Liver (tissue), 9 donors: ENCODE data around the gene MFRP. TPM values are rescaled to one million over a fixed set of nuclear protein-coding genes. Genes with fewer than 3 reads are reported as not detected.

ENCODE experiments used
- DNase-seq: peaks from one replicate; pipeline ENCODE4 v3.0.0-alpha.2; 2017; ENCODE audit warnings: low spot score
- H3K27ac ChIP-seq, 2 donors: one replicate each; pipeline ENCODE4 v1.7.0; 2013; ENCODE audit warnings: inconsistent platforms in 2 of 2, low read length in 2 of 2, control low read depth in 1 of 2, low read depth in 1 of 2, mild to moderate bottlenecking in 1 of 2
- H3K27me3 ChIP-seq, 4 donors: one replicate each; pipeline versions ENCODE4 v1.6.1 to v1.7.0; 2013; ENCODE audit warnings: low read length in 3 of 4, inconsistent platforms in 1 of 4, mild to moderate bottlenecking in 1 of 4, moderate library complexity in 1 of 4; ENCODE audit not compliant: control insufficient read depth in 4 of 4, insufficient read depth in 4 of 4
- H3K36me3 ChIP-seq, 4 donors: one replicate each; pipeline versions ENCODE4 v1.6.1 to v1.7.0; 2013; ENCODE audit warnings: low read length in 3 of 4, mild to moderate bottlenecking in 3 of 4, low read depth in 1 of 4, moderate library complexity in 1 of 4; ENCODE audit not compliant: control insufficient read depth in 4 of 4, insufficient read depth in 3 of 4
- H3K4me1 ChIP-seq, 4 donors: one replicate each; pipeline versions ENCODE4 v1.6.1 to v1.7.0; 2013; ENCODE audit warnings: low read length in 3 of 4, mild to moderate bottlenecking in 3 of 4, moderate library complexity in 1 of 4; ENCODE audit not compliant: control insufficient read depth in 4 of 4, insufficient read depth in 4 of 4
- H3K4me3 ChIP-seq, 3 donors: one replicate each; pipeline versions ENCODE4 v1.6.1 to v1.7.0; 2013; ENCODE audit warnings: low read length in 3 of 3, control low read depth in 1 of 3, low read depth in 1 of 3, mild to moderate bottlenecking in 1 of 3
- H3K9ac ChIP-seq, 2 donors: one replicate each; pipeline ENCODE4 v1.7.0; 2013; ENCODE audit warnings: low read length in 2 of 2, mild to moderate bottlenecking in 2 of 2, moderate library complexity in 2 of 2, control low read depth in 1 of 2, low read depth in 1 of 2
- H3K9me3 ChIP-seq, 4 donors: one replicate each; pipeline versions ENCODE4 v1.6.1 to v1.7.0; 2013; ENCODE audit warnings: low read length in 3 of 4; ENCODE audit not compliant: control insufficient read depth in 4 of 4
- ATF3 ChIP-seq: IDR thresholded peaks from 2 replicates; pipeline ENCODE4 v1.6.1; 2016; ENCODE audit warnings: antibody characterized with exemption
- CTCF ChIP-seq: fragments of 150-350 bp; IDR thresholded peaks from 2 replicates; pipeline ENCODE4 v1.5.1; 2017; ENCODE audit warnings: improper control_type of control experiment, low read depth, low read length; ENCODE audit not compliant: missing input control
- EGR1 ChIP-seq, 2 donors: IDR thresholded peaks; 2 replicates each; pipeline ENCODE4 v1.6.1; 2016 to 2018; ENCODE audit warnings: antibody characterized with exemption in 2 of 2, low read depth in 2 of 2
- FOXA1 ChIP-seq: IDR thresholded peaks from 2 replicates; pipeline ENCODE4 v1.6.1; 2016; ENCODE audit warnings: antibody characterized with exemption
- FOXA2 ChIP-seq: IDR thresholded peaks from 2 replicates; pipeline ENCODE4 v1.6.1; 2016; ENCODE audit warnings: antibody characterized with exemption
- GABPA ChIP-seq, 2 donors: IDR thresholded peaks in 1 of 2; conservative IDR thresholded peaks in 1 of 2; 2 replicates each; pipeline ENCODE4 v1.6.1; 2016; ENCODE audit warnings: antibody characterized with exemption in 2 of 2, mild to moderate bottlenecking in 1 of 2, moderate library complexity in 1 of 2
- HNF4A ChIP-seq, 2 donors: conservative IDR thresholded peaks; 2 replicates each; pipeline ENCODE4 v1.6.1; 2016; ENCODE audit warnings: antibody characterized with exemption in 2 of 2, mild to moderate bottlenecking in 2 of 2
- HNF4G ChIP-seq: IDR thresholded peaks from 2 replicates; pipeline ENCODE4 v1.6.1; 2016; ENCODE audit warnings: antibody characterized with exemption
- JUND ChIP-seq, 2 donors: IDR thresholded peaks; 2 replicates each; pipeline ENCODE4 v1.6.1; 2016; ENCODE audit warnings: antibody characterized with exemption in 2 of 2
- MAX ChIP-seq: IDR thresholded peaks from 2 replicates; pipeline ENCODE4 v1.6.1; 2016; ENCODE audit warnings: antibody characterized with exemption
- NR2F2 ChIP-seq: IDR thresholded peaks from 2 replicates; pipeline ENCODE4 v1.6.1; 2016; ENCODE audit warnings: antibody characterized with exemption
- RAD21 ChIP-seq, 2 donors: IDR thresholded peaks; 2 replicates each; pipeline ENCODE4 v1.6.1; 2016; ENCODE audit warnings: antibody characterized with exemption in 2 of 2, mild to moderate bottlenecking in 2 of 2
- REST ChIP-seq: IDR thresholded peaks from 2 replicates; pipeline ENCODE4 v1.6.1; 2016; ENCODE audit warnings: antibody characterized with exemption, mild to moderate bottlenecking
- RXRA ChIP-seq, 2 donors: IDR thresholded peaks; 2 replicates each; pipeline ENCODE4 v1.6.1; 2017 to 2018; ENCODE audit warnings: antibody characterized with exemption in 2 of 2, mild to moderate bottlenecking in 1 of 2
- SP1 ChIP-seq: IDR thresholded peaks from 2 replicates; pipeline ENCODE4 v1.6.1; 2018; ENCODE audit warnings: antibody characterized with exemption, mild to moderate bottlenecking
- TAF1 ChIP-seq: conservative IDR thresholded peaks from 2 replicates; pipeline ENCODE4 v1.6.1; 2016; ENCODE audit warnings: antibody characterized with exemption, mild to moderate bottlenecking
- YY1 ChIP-seq: IDR thresholded peaks from 2 replicates; pipeline ENCODE4 v1.6.1; 2016; ENCODE audit warnings: antibody characterized with exemption, mild to moderate bottlenecking
- ZBTB33 ChIP-seq: IDR thresholded peaks from 2 replicates; pipeline ENCODE4 v1.6.1; 2016; ENCODE audit warnings: antibody characterized with exemption
- WGBS: extraction: QIAGEN DNeasy Blood & Tissue Kit; methylation state at CpG from one replicate; pipeline ENCODE4 v1.1.7; 2013; 5-methylcytosine and 5-hydroxymethylcytosine counted together
- polyA plus RNA-seq, 2 donors: library from polyadenylated mRNA; stranded (reverse) in 1 of 2; unstranded in 1 of 2; fragments of 200-250 nt in 1 of 2; fragments of >200 nt in 1 of 2; fragmentation: Nextera tagmentation in 1 of 2; extraction: Ambion mirVana in 1 of 2; gene quantifications; one replicate each; pipeline versions ENCODE4 v1.2.1 to v1.2.3, GENCODE V29; 2013 to 2015
- total RNA-seq, 2 donors: library from RNA; depleted of rRNA; stranded (reverse); fragments of >200 nt; gene quantifications; one replicate each; pipeline ENCODE4 v1.2.3, GENCODE V29; 2014
- donor health status: healthy.
- donor health status: healthy.
- donor health status: healthy.
- donor health status: healthy.
- donor health status: healthy.

MFRP gene
- total and polyA plus RNA-seq, 4 donors: not detected

- Histone ChIP-seq H3K27ac (no peak overlapping the region), H3K9ac (no peak overlapping the region), H3K27me3 (no peaks in the 10 kb centered on the region), H3K9me3 (no peaks in the 10 kb centered on the region), H3K36me3 (no peaks in the 10 kb centered on the region), H3K4me1 (peaks cover 18 to 43% (median 28%) of the 10 kb centered on the region in 4 donors), H3K4me3 (no peak overlapping the region)
- no peak for TF ChIP-seq HNF4A (conservative IDR thresholded peaks at IDR 0.05)
- no peak for TF ChIP-seq TAF1
- no peak for TF ChIP-seq YY1
- no peak for TF ChIP-seq NR2F2
- no peak for TF ChIP-seq SP1
- TF ChIP-seq FOXA2: no peak
- TF ChIP-seq ATF3: no peak
- TF ChIP-seq RAD21 (IDR thresholded peaks at IDR 0.05): no peak
- TF ChIP-seq CTCF: no peak
- no peak for TF ChIP-seq EGR1 (IDR thresholded peaks at IDR 0.05; ENCODE audit: low read depth in 2 of 2)
- no peak for TF ChIP-seq FOXA1
- TF ChIP-seq REST: no peak
- TF ChIP-seq RXRA (IDR thresholded peaks at IDR 0.05): no peak
- TF ChIP-seq MAX: no peak
- TF ChIP-seq HNF4G: no peak
- TF ChIP-seq JUND (IDR thresholded peaks at IDR 0.05): no peak
- TF ChIP-seq GABPA (IDR thresholded peaks at IDR 0.05 in 1 of 2, conservative IDR thresholded peaks at IDR 0.05 in 1 of 2): no peak
- no peak for TF ChIP-seq ZBTB33
- WGBS: 60% methylated on average over 12 of the region's 12 CpGs
- no peak for DNase-seq
These were observed 30.8 kb upstream of the MFRP start for GRCh38 chr11:119377112-119377901.
